ENCODE measurements around the gene PHF20.
"Not testable (repeated sequence)": the region's sequence is repeated elsewhere in the genome, so short reads cannot be mapped to it uniquely, and the experiment has no call there.

The PHF20 gene

GRCh38 chr20:35739294-35740163 is 32.3 kb upstream of the PHF20 start:
- DNase-seq: no peak

- peak; percentile 100 for DNase-seq
Measured at GRCh38 chr20:35741892-35742740, 29.7 kb upstream of the PHF20 start, which contains the start of gene RBM39. Gene RBM39 (minus strand): TSS chr20:35742260. CDS start chr20:35740874, 1,386 bp downstream.

GRCh38 chr20:35742741-35743523 is 28.9 kb upstream of the PHF20 start:
- no peak for DNase-seq

- no peak for DNase-seq
Measured at GRCh38 chr20:35743693-35744491, 27.9 kb upstream of the PHF20 start.

GRCh38 chr20:35744492-35744841 is 27.3 kb upstream of the PHF20 start:
- not testable (repeated sequence) for DNase-seq

GRCh38 chr20:35750611-35751010 is 21.2 kb upstream of the PHF20 start:
- DNase-seq: no peak

- DNase-seq: no peak
Measured at GRCh38 chr20:35756404-35756803, 15.4 kb upstream of the PHF20 start.

GRCh38 chr20:35757098-35757705 is 14.6 kb upstream of the PHF20 start:
- DNase-seq: no peak

GRCh38 chr20:35761548-35761947 is 10.3 kb upstream of the PHF20 start:
- not testable (repeated sequence) for DNase-seq

GRCh38 chr20:35762461-35762860 is 9.4 kb upstream of the PHF20 start:
- no peak for DNase-seq

- DNase-seq: not testable (repeated sequence)
Measured at GRCh38 chr20:35764936-35765335, 6.9 kb upstream of the PHF20 start.

GRCh38 chr20:35766843-35767242 is 5.0 kb upstream of the PHF20 start:
- DNase-seq: no peak

- DNase-seq: no peak
Measured at GRCh38 chr20:35767683-35768481, 3.9 kb upstream of the PHF20 start.

GRCh38 chr20:35768731-35769664 is 2.8 kb upstream of the PHF20 start:
- DNase-seq: peak; percentile 74 to 93

GRCh38 chr20:35771367-35771688 is 487 bp upstream of the PHF20 start:
- no peak for DNase-seq

GRCh38 chr20:35772563-35773058 is 796 bp downstream of the PHF20 start:
- no peak for DNase-seq

GRCh38 chr20:35773154-35773751 is 1.4 kb downstream of the PHF20 start:
- DNase-seq: no peak

- DNase-seq: no peak
Measured at GRCh38 chr20:35774391-35774790, 2.6 kb downstream of the PHF20 start.

- peak; percentile 68 to 87 for DNase-seq
Measured at GRCh38 chr20:35776513-35777101, 4.8 kb downstream of the PHF20 start.

Measured in NCI-H446 (cell line).